ENCODE results near the gene ITGA2B.

DNA sequence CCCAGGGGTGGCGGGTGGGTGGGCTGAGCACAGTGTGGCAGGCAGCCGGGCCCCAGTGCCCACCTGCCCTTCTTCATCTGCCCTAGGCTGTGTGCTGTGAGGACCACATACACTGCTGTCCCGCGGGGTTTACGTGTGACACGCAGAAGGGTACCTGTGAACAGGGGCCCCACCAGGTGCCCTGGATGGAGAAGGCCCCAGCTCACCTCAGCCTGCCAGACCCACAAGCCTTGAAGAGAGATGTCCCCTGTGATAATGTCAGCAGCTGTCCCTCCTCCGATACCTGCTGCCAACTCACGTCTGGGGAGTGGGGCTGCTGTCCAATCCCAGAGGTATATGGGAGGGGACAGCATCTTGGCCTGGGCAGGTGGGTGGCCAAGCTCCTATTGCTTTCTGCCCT is 38.0 kb downstream of the ITGA2B start:
- TF ChIP-seq, protein P1, sequence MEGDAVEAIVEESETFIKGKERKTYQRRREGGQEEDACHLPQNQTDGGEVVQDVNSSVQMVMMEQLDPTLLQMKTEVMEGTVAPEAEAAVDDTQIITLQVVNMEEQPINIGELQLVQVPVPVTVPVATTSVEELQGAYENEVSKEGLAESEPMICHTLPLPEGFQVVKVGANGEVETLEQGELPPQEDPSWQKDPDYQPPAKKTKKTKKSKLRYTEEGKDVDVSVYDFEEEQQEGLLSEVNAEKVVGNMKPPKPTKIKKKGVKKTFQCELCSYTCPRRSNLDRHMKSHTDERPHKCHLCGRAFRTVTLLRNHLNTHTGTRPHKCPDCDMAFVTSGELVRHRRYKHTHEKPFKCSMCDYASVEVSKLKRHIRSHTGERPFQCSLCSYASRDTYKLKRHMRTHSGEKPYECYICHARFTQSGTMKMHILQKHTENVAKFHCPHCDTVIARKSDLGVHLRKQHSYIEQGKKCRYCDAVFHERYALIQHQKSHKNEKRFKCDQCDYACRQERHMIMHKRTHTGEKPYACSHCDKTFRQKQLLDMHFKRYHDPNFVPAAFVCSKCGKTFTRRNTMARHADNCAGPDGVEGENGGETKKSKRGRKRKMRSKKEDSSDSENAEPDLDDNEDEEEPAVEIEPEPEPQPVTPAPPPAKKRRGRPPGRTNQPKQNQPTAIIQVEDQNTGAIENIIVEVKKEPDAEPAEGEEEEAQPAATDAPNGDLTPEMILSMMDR (conservative IDR thresholded peaks at IDR 0.05; ENCODE audit: low read length), result no peak
- no peak for TF ChIP-seq EZH2phosphoT487 (IDR thresholded peaks at IDR 0.05; ENCODE audit: borderline replicate concordance)

Measured in Loucy (cell line).